Effector CD8-positive, alpha-beta T cell (primary cell): ENCODE results near the gene CEACAM1.
A peak's percentile ranks its signal among the peaks of the same experiment; 100 is the strongest.
"Not testable (repeated sequence)": the region's sequence is repeated elsewhere in the genome, so short reads cannot be mapped to it uniquely, and the experiment has no call there.

Experiments used
- DNase-seq: peaks from one replicate; lab custom pipeline; 2025; lab: John Stamatoyannopoulos, UW

The CEACAM1 gene

DNA sequence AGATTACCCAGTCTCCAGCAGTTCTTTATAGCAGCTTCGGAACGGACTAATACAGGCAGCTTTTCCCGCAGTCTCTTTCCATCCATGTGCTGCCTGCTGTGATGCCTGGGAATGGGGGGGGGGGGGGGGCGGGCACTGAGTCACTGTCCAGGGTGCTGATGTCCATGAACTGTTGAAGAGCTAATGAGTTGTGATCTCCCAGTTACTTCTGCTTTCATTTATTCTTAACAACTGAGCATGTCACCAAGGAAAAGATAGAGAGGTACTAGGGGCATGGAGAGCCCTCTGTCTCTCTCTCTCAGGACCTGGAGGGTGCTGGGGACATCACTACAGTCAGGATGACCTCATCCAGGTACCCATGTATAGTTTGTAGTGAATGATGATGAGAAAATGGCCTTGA is 20.3 kb upstream of the CEACAM1 start:
- DNase-seq, result no peak

DNA sequence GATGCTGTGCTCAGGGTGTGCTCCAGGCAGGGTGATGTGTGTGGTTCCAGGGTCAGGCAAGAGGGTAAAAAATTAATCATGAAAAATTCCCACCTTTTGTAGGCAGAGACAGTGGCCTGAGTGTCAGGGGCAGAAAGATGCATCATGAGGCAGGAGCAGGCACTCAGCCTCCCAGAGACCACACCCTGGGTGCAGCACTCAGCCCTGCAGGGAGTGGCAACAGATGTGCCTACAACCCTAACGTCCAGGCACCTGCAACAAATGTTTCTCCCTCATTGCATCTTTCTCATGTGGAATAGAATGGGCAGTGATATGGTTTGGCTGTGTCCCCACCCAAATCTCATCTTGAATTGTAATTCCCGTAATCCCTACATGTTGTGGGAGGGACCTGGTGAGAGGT is 19.6 kb upstream of the CEACAM1 start:
- no peak for DNase-seq

DNA sequence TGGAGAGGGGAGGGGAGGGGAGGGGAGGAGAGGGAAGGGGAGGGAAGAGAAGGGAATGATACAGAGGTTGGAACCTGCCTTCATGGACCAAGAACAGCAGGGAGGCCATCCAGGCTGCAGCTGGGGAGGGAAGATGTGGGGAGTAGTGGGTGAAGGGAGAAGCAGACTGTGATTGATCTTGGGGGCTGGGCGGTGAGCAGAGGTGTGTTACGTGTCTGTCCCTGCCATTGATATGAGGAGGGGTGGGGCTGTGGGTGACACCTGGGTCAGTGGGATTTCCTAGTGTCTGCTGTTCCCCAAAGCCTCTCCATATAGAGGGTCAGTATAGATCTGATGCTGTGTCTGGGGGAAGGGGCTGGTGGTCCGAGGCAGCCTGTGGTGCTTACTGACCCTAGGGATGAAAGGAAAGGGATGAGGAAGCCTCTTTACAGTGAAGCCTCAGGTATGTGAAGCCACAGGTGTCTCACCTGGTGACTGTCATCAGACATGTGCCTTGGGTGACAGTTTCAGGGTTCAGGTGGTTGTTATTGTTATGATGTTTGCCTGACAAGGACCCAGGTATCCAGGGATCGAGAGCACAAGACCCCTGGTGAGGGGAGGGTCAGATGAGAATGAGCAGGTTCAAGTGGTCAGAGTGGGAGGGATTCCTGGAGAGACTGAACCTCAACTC is 18.7 kb upstream of the CEACAM1 start:
- no peak for DNase-seq

GRCh38 chr19:42544146-42544545 is 15.9 kb upstream of the CEACAM1 start:
- DNase-seq, result no peak

GRCh38 chr19:42542791-42543190 is 14.5 kb upstream of the CEACAM1 start:
- DNase-seq, result no peak

DNA sequence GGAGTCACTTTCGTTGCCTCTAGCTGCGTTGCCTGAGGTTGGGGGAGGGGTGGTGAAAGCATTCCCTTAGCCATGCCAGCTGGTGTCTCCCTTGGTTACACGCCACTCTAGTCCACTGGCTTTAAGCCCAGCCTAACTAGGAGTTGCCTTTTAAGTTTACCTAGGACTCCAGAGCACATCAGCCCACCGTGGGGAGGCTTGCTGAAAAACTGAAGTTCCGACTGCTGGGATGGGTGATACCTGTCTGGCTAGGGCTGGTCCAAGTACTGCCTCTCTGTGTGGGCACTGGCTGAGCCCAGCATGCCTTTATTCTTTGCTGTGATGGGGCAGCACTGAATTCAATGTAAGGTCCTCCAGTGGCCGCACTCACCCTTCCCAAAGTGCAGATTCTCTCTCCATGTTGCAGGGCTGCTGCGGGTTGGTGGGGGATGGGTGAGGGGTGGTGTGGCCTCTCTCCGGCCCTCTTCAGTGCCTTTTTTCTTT is 11.8 kb upstream of the CEACAM1 start:
- no peak for DNase-seq

DNA sequence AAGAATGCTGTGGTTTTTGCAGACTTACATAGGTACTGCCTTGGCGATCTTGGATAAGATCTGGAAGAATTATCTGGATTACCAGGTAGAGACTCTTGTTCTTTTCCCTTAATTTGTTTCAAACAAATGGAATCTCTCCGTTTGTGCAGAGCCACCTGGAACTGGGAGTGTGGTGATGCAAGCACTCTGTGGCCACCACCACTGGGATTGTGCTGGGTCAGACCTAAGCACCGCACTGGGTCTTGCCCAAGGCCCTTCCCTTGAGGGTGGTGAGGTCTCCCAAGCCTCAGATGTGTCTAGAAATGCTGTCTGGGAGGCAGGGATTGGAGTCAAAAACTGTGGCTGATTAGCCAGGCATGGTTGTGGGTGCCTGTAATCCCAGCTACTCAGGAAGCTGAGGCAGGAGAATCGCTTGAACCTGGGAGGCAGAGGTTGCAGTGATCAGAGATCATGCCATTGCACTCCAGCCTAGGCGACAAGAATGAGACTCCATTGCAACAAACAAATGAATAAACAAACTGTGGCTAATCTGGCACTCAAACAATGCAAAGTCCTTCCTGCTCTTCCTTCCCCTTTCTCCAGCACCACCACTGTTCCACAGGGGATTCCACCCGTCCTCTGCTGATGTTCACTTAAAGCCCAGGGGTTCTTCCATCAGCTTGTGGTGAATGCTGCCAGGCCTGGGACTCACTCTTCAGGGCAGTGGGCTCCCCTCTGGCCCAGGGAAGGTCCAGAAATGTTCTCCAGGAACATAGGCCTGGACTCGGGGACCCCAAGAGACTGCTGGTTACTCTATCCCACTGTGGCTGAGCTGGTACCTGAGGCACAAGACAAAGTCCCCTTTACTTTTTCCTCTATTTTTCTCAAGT is 10.8 kb upstream of the CEACAM1 start:
- no peak for DNase-seq

- not testable (repeated sequence) for DNase-seq
These were observed 7.0 kb upstream of the CEACAM1 start for GRCh38 chr19:42535276-42535675.

GRCh38 chr19:42534391-42534790 is 6.1 kb upstream of the CEACAM1 start:
- DNase-seq, result no peak

DNA sequence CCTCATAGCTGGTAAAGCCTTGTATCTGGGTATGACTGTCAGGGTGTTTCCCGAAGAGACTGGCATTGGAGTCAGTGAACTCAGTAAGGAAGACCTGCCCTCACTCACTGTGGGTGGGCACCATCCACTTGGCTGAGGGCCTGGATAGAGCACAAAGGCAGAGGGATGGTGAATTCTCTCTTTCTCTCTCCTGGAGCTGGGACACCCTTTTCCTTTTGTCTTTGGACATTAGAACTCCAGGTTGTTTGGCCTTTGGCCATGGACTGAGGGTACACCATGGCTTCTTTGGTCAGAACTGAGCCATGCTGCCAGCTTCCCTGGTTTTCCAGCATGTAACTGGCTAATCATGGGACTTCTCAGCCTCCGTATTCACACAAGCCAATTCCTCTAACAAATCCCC is 4.6 kb upstream of the CEACAM1 start:
- DNase-seq, result no peak

GRCh38 chr19:42531313-42531712 is 3.0 kb upstream of the CEACAM1 start:
- DNase-seq, result no peak

GRCh38 chr19:42529248-42529764 is 1.0 kb upstream of the CEACAM1 start:
- DNase-seq, result peak; percentile 53

DNA sequence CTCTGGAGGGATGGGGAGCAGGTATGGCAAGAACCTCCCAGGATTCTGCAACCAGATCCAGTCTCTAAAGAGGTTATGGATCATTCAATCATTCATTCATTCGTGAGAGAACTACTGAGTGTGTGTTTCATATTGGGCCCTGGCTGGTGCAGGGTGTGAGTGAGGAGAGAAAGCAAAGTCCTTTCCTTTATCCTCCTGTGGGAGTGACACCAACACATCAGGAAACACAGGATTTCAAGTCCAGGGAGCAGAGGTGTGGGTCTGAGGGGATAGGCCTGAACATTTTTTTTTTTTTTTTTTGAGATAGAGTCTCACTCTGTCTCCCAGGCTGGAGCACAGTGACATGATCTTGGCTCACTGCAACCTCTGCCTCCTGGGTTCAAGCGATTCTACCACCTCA is 3.3 kb downstream of the CEACAM1 start:
- no peak for DNase-seq

GRCh38 chr19:42524250-42524649 is 4.0 kb downstream of the CEACAM1 start:
- DNase-seq, result no peak

- not testable (repeated sequence) for DNase-seq
These were observed 6.0 kb downstream of the CEACAM1 start for GRCh38 chr19:42522262-42522661.

DNA sequence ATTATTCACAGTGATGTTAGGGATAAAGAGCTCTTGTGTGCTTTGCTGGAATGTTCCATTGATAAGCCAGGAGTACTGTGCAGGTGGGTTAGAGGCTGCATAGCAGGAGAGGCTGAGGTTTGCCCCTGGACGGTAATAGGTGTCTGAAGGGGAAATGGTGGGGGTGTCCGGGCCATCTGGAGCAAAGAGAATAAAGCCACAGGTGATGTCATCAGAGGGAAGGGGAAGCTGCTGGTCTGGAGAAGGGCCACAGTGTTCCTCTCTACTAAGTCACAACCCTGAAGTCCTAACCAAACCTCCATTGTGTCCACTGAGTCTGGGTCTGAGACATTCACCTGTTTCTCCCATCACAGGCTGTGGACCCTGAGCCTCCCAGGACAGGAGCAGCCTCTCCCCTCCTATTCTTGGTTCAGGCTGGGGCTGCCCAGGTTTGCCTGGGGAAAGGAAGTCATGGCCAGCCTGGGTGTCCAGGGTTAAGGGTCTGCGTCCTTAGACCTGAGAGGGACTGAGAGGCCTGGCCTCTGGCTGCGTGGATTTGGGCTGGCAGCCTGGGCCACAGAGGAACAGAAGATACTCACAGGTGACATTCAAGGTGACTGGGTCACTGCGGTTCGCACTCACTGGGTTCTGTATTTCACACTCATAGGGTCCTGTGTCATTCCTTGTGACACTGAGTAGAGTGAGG is 6.8 kb downstream of the CEACAM1 start:
- DNase-seq, result no peak

- DNase-seq, result no peak
These were observed 9.2 kb downstream of the CEACAM1 start for GRCh38 chr19:42519108-42519507.

- no peak for DNase-seq
These were observed 11.5 kb downstream of the CEACAM1 start for GRCh38 chr19:42516771-42517170.

DNA sequence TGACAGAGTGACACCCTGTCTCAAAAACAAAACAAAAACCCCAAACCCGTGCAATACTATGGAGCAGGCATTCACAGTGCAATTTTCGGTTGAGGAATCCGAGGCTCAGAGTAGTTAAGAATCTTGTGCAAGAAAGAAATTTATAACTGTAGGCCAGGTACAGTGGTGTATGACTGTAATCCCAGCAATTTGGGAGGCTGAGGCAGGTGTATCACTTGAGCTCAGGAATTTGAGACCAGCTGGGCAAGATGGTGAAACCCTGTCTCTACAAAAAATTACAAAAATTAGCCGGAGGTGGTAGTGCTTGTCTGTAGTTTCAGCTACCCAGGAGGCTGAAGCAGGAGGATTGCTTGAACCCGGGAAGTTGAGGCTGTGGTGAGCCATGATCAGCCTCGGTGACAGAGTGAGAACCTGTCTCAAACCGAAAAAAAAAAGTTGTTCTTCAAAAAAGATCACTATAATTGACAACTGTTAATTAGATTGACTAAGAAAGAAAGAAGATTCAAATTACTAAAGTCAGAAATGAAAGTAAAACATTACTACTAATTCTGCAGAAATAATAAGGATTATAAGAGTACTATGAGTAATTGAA is 12.9 kb downstream of the CEACAM1 start:
- DNase-seq, result no peak

DNA sequence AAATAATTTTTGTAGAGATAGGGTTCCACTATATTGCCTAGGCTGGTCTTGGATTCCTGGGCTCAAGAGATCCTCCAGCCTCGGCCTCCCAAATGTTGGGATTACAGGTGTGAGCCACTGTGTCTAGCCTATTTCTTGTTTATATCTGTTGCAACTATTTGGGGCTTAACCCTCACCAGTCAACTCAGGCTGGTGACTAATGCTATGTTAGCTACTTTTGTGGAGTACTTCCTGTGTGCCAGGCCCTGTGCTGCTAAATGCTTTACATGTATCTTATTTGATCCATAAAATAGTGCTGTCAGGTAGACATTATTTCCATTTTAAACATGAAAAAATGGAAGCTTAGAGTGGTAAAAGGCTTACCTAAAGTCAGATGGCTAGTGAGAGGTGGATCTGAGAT is 13.8 kb downstream of the CEACAM1 start:
- DNase-seq, result no peak

DNA sequence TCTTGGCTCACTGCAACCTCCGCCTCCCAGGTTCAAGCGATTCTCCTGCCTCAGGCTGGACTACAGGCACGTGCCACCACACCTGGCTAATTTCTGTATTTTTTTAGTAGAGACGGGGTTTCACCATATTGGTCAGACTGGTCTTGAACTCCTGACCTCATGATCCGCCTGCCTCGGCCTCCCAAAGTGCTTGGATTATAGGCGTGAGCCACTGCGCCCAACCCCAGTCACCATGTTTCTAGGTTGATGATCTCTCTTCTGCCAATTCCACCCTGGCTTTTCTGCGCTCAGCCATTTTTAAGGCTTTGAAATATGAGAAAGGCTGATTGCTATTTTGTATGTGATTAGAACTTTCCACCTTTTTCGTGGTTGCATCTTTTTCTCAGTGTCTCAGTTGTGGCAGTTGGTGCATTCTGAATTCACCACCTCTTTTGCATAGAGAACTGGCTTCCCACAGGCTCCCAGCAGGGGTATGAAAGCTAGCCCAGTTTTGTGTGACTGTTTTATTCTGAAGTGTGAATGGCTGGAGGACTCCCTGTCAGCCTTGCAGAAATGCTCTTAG is 15.5 kb downstream of the CEACAM1 start:
- no peak for DNase-seq
